ENCODE measurements around the gene EBI3.
A peak's percentile ranks its signal among the peaks of the same experiment; 100 is the strongest.
"Not testable (repeated sequence)": the region's sequence is repeated elsewhere in the genome, so short reads cannot be mapped to it uniquely, and the experiment has no call there.

EBI3 gene

DNA sequence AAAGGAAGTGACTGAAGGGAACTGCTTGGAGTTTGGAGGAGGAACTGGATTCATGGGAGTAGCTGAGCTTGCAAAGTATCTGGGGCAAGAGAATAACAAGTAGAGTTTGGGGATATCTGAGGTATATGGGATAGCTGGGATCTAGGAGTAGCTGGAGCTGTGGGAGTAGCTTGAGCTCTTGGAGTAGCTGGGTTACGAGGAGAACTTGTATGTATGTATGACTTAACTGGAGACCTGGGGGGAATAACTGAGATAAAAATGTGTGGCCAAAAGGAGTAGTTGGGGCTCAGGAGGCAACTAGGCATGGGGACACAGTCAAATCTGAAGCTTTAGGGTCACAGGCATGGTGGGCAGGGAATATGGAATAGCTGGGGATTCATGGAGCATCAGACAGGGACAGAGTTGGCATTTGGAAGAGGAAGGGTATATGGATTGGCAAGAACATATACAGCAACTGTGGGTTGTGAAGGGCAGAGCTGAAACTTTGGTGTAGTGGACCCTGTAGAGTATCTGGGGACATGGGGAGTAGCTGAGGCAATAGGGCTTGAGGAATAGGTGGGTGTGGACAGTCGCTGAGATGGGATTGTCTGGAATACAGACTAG lies 28.3 kb upstream of the EBI3 start:
- DNase-seq (ENCODE audit: low read depth) = no peak

DNA sequence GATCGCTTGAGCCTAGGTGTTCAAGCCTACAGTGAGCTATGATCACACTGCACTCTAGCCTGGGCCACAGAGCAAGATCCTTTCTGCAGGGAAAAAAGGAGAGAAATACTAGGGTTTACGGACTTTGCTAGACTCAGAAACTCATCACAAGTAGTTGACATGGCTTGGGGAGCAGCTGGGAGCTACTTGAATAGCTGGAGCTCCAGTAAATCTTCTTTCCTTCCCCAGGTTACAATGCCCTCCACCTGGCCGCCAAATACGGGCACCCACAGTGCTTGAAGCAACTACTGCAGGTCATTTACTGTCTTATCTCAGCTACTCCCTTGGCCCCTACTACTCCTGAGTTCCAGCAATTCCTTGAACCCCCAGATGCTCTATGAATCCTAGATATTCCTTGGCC lies 27.5 kb upstream of the EBI3 start:
- DNase-seq (ENCODE audit: low read depth) = no peak

DNA sequence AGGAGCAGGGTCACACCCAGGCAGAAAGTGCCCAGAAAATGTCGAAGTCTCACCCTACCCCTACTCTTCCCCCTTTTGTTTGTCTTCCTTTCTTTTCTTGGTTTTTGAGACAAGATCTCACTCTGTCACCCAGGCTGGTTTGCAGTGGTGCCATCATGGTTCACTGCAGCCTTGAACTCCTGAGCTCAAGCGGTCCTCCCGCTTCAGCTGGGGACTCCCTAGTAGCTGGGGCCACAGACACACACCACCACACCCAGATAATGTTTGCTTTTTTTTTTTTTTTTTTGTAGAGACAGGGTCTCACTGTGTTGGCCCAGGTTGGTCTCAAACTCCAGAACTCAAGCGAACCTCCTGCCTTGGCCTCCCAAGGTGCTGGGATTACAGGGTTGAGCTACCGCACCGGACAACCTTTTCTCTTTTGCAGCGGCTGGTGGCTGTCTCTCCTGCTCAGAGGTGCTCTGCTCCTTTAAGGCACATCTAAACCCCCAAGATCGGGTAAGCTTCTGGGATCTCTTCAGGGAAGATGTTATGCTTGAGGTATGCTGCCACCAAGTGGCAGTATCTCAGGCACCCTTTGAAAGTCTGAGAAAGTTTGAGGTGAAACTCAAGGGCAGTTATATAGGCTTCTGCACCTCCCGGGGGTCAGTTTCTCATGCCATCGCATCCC lies 22.4 kb upstream of the EBI3 start:
- DNase-seq (ENCODE audit: low read depth) = no peak

DNA sequence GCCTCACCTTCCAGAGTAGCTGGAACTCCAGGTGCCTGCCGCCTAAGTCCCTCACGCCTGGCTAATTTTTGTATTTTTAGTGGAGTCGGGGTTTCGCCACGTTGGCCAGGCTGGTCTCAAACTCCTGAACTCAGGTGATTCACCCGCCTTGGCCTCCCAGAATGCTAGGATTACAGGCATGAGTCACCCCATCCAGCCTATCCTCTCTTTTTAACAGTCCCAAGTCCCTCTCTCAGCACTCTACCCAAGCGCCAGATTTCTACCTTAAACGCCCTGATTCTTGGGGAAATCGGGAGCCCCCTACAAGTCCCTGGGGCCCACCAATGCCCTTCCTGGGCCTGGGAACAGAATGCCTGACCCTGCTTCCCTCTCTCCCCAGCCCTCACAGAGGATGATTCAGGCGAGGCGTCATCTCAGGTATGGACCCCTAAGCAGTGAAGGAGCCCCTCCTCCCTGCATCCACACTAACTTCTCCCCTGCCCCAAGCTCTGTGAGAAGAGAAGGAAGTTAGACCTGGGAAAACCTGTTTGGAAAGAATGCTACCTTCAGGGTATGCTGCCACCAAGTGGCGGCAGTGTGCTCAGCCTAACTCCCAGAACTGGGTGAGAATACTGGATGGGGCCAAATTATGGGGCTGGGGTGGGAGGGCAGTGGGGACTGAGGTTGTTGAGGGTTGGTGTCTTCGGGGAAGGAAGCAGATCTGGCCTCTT lies 20.8 kb upstream of the EBI3 start:
- no peak for DNase-seq (ENCODE audit: low read depth)

DNA sequence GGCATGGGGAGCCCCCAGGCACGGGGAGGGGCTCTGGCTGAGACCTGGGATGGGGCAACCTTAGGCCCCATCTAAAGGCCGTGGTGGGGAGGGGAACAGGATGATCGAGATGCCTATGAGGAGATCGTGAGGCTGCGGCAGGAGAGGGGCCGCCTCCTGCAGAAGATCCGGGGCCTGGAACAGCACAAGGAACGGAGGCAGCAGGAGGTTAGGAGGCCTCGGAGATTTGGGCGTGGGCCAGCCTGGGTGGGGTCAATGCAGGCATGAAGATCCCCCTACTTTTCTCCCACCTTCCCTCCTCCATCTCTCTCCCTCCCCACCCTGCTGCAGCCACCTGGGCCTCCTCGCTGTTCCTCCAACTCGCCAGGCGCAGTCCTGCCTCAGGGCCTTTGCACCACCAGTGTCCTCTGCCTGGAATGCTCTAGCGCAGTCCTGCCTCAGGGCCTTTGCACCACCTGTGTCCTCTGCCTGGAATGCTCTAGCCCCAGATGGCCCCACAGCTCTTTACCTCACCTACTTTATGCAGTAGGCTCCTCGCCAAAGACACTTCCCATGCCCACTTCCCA lies 19.1 kb upstream of the EBI3 start:
- DNase-seq (ENCODE audit: low read depth) = no peak

DNA sequence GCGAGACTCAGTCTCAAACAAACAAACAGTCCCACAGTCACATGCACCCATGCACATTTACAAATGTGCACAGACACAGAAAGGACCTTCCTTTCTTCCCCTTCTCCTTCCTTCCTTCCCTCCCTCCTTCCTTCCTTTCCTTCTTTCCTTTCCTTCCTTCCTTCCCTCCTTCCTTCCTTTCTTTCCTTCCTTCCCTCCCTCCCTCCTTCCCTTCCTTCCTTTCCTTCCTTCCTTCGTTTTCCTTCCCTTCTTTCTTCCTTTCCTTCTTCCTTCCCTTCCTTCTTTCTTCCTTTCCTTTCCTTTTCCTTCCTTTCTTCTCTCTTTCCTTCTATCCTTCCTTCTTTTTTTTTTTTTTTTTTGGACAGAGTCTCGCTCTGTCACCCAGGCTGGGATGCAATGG lies 16.2 kb upstream of the EBI3 start:
- DNase-seq (ENCODE audit: low read depth) = no peak

DNA sequence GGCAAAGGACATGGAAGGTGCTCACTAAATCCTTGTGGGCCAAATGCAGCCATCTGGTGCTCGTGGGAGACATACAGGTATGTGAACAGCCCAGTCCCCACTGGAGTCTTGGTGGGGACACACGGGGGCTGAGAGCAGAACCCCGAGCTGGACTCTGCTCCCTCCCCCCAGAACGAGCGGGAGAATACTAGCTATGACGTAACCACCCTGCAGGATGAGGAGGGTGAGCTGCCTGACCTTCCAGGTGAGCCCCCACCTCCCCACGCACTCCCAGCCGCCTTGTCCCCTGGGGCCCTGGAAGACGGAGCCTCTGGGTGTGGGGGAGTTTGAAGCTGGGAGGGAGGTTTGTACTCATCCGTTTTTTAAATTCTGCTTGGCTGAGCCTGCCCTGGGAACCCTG lies 13.5 kb upstream of the EBI3 start:
- DNase-seq (ENCODE audit: low read depth) = no peak

DNA sequence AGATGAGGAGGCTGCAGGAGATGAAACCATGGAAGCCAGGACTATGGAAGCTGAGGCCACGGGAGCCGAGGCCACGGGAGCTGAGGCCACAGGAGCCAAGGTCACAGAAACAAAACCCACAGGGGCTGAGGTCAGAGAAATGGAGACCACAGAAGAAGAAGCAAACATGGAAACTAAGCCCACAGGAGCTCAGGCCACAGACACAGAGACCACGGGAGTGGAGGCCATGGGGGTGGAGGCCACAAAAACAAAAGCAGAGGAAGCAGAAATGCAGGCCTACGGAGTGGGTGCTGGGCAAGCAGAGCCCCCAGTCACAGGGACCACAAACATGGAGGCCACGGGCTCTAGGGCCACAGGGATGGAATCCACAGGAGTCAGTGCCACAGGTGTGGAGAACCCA lies 12.5 kb upstream of the EBI3 start:
- DNase-seq (ENCODE audit: low read depth) = no peak

DNA sequence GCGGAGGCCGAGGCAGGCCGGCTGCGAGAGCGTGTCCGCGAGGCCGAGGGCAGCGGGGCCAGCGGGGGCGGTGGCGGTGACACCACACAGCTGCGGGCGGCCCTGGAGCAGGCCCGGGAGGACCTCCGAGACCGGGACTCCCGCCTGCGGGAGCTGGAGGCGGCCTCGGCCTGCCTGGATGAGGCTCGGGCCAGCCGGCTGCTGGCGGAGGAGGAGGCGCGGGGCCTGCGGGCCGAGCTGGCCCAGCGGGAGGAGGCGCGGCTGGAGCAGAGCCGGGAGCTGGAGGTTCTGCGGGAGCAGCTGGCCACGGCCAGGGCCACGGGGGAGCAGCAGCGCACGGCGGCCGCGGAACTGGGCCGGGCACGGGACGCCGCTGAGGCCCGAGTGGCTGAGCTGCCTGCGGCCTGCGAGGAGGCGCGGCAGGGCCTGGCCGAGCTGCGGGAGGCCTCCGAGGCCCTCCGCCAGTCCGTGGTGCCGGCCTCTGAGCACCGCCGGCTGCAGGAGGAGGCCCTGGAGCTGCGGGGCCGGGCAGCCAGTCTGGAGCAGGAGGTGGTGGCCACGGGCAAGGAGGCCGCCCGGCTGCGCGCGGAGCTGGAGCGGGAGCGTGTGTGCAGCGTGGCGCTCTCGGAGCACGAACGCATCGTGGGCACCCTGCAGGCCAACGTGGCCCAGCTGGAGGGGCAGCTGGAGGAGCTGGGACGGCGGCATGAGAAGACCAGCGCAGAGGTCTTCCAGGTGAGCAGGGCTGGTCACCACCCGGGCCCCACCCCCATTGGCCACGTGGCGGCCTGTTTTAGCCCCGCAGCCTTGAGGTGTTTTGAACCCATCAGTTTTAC lies 11.7 kb upstream of the EBI3 start:
- no peak for DNase-seq (ENCODE audit: low read depth)

DNA sequence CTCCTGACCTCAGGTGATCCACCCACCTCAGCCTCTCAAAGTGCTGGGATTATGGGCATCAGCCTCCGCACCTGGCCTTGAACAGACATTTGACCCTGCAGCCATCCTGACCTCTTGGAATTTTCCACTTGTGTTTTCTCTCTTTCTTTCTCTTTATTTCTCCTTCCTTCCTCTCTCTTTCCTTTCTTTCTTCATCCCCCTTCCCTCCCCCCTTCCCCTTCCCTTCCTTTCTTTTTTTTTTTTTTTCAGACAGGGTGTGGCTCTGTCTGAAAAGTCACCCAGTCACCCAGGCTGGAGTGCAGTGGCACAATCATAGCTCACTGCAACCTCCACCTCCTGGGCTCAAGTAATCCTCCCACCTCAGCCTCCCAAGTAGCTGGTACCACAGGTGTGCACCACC lies 10.8 kb upstream of the EBI3 start:
- not testable (repeated sequence) for DNase-seq (ENCODE audit: low read depth)

DNA sequence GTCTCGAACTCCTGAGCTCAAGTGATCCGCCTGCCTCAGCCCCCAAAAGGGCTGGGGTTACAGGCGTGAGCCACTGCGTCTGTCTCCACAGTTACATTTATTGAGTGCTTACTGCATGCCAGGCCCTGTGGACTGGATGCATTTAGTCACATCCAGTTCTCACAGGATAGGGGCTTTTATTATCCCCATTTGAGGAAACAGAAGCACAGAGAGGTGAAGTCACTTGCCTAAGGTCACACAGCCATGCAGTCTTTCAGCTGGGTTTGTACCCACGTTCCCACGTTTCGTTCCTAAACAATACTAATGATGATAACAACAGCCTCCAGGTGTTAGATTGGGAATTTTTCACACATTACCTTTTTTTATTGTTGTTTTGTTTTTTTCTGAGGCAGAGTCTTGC lies 9.1 kb upstream of the EBI3 start:
- DNase-seq (ENCODE audit: low read depth) = no peak

DNA sequence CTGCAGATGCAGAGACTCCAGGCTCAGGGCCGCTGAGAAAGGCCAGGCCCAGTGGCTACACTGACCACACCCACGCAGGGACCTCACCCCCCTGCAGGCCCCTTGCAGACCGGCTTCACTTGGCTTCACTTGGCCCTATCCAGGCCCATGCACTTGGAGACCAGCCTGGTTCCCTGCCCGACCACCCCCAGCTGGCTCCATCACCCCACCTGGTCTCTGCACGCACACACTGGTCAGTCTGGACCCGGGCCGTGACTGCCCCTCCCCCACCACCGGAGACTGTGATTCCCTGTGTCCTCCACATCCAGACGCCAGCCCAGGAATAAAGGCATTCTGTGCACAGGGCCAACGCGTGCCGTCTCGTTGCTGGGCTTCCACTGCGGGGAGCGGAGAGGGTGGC lies 4.9 kb upstream of the EBI3 start:
- DNase-seq (ENCODE audit: low read depth) = no peak

DNA sequence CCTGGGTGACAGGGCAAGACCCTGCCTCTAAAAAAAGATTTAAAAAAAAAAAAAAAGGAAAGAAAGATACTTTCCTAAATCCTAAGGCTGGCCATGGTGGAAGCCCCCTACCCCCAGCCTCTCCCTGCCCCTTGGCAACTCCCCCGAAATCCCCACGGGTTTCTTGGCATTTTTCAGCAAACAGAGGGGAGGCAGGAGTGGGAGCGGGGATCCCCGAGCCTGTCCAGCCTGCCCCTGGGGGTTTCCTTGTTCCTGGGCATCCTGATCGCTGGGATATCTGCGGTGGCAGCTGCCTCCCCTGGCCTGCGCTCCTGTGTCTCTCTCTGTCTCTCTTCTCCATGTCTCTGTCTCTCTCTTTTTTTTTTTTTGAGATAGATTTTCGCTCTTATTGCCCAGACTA lies 3.4 kb upstream of the EBI3 start:
- DNase-seq (ENCODE audit: low read depth) = no peak

DNA sequence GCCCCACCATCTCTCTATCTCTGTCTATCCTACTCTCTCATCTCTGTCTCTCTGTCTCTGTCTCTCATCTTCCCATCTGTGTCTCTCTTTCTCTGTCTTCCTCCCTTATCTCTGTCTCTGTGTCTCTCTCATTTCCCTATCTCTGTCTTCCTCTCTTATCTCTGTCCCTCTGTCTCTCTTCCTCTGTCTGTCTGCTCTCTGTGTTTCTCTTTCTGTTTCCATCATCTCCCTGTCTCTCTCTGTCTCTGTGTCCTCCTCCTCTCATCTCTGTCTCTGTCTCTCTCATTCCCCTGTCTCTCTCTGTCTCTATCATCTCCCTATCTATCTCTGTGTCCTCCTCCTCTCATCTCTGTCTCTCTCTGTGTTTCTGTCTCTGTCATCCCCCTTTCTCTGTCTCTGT lies 1.6 kb upstream of the EBI3 start:
- DNase-seq (ENCODE audit: low read depth) = no peak

DNA sequence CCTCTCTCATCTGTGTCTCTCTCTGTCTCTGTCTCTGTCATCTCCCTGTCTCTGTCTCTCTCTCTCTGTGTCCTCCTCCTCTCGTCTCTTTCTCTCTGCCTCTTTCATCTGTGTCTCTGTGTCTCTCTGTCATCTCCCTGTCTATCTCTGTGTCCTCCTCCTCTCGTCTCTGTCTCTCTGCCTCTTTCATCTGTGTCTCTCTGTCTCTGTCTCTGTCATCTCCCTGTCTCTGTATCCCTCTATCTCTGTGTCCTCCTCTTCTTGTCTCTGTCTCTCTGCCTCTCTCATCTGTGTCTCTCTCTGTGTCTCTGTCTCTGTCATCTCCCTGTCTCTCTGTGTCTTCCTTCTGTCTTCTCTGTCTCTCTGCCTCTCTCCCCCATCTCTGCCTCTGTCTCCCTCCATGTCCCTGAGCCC lies 551 bp upstream of the EBI3 start:
- DNase-seq (ENCODE audit: low read depth) = no peak

DNA sequence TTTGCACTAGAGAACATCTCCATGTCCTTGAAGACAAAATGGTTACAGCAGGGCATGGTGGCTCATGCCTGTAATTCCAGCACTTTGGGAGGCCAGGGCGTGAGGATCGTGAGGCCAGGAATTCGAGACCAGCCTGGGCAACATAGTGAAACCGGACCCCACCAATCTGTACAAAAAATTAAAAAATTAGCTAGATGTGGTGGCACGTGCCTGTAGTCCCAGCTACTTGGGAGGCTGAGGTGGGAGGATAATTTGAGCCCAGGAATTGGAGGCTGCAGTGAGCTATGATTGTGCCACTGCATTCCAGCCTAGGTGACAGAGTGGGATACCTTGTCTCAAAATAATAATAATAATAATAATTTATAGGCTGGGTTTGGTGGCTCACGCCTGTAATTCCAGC lies 914 bp downstream of the EBI3 start:
- not testable (repeated sequence) for DNase-seq (ENCODE audit: low read depth)

DNA sequence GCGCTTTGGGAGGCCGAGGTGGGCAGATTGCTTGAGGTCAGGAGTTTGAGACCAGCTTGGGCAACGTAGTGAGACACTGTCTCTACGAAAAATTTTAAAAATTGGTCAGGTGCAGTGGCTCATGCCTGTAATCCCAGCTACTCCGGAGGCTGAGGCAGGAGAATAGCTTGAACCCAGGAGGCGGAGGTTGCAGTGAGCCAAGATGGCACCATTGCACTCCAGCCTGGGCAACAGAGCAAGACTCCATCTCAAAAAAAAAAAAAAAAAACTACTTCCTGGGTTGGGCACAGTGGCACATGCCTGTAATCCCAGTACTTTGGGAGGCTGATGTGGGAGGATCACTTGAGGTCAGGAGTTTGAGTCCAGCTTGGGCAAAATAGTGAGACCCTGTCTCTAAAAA lies 2.2 kb downstream of the EBI3 start:
- DNase-seq (ENCODE audit: low read depth) = not testable (repeated sequence)

DNA sequence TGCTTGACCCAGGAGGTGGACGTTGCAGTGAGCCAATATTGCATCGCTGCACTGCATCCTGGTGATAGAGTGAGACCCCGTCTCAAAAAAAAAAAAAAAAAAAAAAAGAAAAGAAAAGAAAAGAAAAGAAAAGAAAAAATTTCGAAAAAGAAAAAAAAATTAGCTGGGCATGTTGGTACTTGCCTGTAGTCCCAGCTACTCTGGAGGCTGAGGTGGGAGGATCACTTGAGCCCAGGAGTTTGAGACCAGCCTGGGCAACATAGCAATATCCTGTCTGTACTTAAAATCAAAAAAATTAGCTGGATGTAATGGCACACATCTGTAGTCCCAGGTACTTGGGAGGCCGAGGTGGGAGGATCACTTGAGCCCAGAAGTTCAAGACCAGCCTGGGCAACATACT lies 2.8 kb downstream of the EBI3 start:
- not testable (repeated sequence) for DNase-seq (ENCODE audit: low read depth)

DNA sequence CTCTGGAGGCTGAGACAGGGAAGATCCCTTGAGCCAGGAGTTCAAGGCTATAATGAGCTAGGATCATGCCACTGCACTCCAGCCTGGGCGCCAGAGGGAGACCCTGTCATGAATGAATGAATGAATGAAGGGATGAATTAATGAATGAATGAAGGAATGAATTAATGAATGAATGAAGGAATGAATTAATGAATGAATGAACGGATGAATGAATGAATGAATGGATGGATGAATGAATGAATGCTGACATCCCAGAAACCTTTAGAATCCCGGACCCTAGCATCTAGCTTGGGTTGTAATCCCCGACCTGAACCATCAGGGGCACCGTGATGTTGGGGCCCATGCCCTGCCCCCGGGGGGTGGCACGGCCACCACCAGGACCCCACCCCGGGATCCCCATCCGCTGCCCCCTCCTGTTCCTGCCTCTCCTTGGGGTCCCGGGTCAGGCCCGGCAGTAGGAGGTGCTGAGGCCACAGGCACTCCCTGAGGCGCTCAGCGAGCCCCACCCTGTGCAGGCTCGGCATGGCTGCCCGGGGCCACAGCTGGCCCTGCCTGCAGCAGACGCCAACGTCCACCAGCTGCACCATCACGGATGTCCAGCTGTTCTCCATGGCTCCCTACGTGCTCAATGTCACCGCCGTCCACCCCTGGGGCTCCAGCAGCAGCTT lies 3.4 kb downstream of the EBI3 start:
- no peak for DNase-seq (ENCODE audit: low read depth)

DNA sequence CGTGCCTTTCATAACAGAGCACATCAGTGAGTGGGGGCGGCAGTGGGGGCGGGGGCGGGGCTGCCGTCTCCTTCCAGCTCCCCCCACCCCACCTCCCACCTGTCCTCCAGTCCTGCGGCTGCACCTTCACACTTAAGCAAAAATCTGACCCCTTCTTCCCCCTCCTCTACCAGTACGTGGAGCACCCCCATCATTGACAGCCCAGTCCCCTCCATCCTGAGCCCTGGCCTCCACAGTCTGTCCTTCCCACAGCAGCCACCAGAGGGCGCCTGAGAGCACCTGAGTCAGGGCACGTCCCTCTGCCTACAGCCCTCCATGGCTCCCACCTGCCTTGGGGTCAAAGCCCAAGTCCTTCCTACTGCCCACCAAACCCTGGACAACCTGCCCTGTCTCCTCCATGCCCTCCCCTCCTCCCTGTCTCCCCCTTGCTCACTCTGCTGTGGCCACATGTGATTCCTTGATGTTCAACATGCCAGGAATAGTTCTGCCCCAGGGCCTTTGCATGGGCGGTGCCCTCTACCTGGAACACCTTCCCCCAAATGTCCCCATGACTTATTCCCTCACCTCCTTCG lies 4.0 kb downstream of the EBI3 start:
- peak; percentile 35 for DNase-seq (ENCODE audit: low read depth)

DNA sequence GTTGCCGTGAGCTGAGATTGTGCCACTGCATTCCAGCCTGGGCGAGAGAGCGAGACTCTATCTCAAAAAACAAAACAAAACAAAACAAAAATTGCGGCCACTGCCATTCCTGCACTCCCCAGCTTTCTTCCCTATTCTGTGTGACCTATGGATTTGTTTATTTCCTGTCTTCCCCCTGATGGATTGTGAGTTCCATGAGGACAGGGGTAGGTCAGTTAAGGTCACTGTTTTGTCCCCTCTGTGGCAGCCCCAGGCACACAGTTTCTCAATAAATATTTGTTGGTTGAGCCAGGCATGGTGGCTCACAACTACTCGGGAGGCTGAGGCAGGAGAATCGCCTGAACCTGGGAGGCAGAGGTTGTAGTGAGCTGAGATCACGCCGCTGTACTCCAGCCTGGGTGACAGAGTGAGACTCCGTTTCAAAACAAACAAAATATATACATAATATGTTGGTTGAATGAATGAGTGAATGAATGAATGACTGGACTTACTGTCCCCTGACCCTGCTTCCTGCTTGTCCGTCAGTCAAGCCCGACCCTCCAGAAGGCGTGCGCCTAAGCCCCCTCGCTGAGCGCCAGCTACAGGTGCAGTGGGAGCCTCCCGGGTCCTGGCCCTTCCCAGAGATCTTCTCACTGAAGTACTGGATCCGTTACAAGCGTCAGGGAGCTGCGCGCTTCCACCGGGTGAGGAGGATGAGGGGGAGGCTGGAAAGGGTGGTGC lies 5.0 kb downstream of the EBI3 start:
- DNase-seq (ENCODE audit: low read depth) = no peak

All from stimulated activated CD8-positive, alpha-beta memory T cell treated with anti-CD3 and anti-CD28 coated beads, Interleukin-12 subunit alpha, Interleukin-12 subunit beta, amount 100 ng/mL, for 1 hour (primary cell).